Endothelial cell of umbilical vein (primary cell): ENCODE results near the gene CIAO1. TPM values are rescaled to one million over a fixed set of nuclear protein-coding genes. Genes with fewer than 3 reads are reported as not detected.

Source experiments
- BruUV-seq: library from RNA; stranded (reverse); fragments of 400-500 nt; replicated peaks from 2 replicates; lab custom pipeline; 2021; lab: Mats Ljungman, UMichigan
- CTCF ChIA-PET: fragments of 300-600, 350-600 bp; sonication (Branson Sonifier 250); formaldehyde crosslinking; loops from one replicate; lab custom pipeline; 2021; ENCODE audit warnings: antibody characterized with exemption, inconsistent platforms; lab: Charles Lee
- POLR2A ChIA-PET: fragments of 300-600, 350-600 bp; sonication (Branson Sonifier 250); formaldehyde crosslinking; loops from one replicate; lab custom pipeline; 2021; ENCODE audit warnings: antibody characterized with exemption, inconsistent platforms; lab: Charles Lee
- DNase-seq: peaks from one replicate; pipeline ENCODE4 v3.0.0-alpha.2; 2011; ENCODE audit warnings: low read depth, low spot score
- FAIRE-seq: peaks from 2 replicates; lab custom pipeline; 2011; peaks lifted over from hg19 to GRCh38; lab: Jason Lieb, UNC
- H2AFZ ChIP-seq: 2 replicates; pipeline ENCODE4 v1.6.0; 2012; ENCODE audit warnings: low read depth, low read length, control low read depth, inconsistent platforms
- H3K27ac ChIP-seq: 2 replicates; pipeline ENCODE4 v1.5.1; 2011; ENCODE audit warnings: low read depth, mild to moderate bottlenecking, control low read depth, low read length, moderate library complexity; ENCODE audit not compliant: insufficient read depth
- H3K27me3 ChIP-seq, 2 experiments: 2 replicates each; pipeline versions ENCODE4 v1.6.0 to v1.6.1; 2011; ENCODE audit warnings: low read length in 2 of 2, mixed read lengths in 1 of 2; ENCODE audit not compliant: control insufficient read depth in 2 of 2, insufficient read depth in 2 of 2
- H3K36me3 ChIP-seq, 2 experiments: 2 replicates in 1 of 2; 3 replicates in 1 of 2; pipeline ENCODE4 v1.5.1; 2011; ENCODE audit warnings: low read length in 2 of 2, mild to moderate bottlenecking in 1 of 2, moderate library complexity in 1 of 2; ENCODE audit not compliant: control insufficient read depth in 2 of 2, insufficient read depth in 2 of 2; ENCODE audit errors: extremely low read depth in 1 of 2
- H3K4me1 ChIP-seq: 3 replicates; pipeline ENCODE4 v1.5.1; 2011; ENCODE audit warnings: mild to moderate bottlenecking, low read length; ENCODE audit not compliant: control insufficient read depth, insufficient read depth; ENCODE audit errors: extremely low read depth
- H3K4me2 ChIP-seq: 2 replicates; pipeline ENCODE4 v1.6.1; 2011; ENCODE audit warnings: low read length, control low read depth, mixed read lengths; ENCODE audit not compliant: insufficient read depth
- H3K4me3 ChIP-seq, 3 experiments: fragments of 200-600 bp in 1 of 3; sonication (generic), shearing (Covaris generic) in 1 of 3; replicated peaks in 1 of 3; 2 replicates each; pipeline ENCODE4 v1.5.1; 2011 to 2016; ENCODE audit warnings: control low read depth in 3 of 3, low read length in 3 of 3, mild to moderate bottlenecking in 2 of 3, inconsistent platforms in 1 of 3, low read depth in 1 of 3, moderate library complexity in 1 of 3; ENCODE audit not compliant: insufficient read depth in 1 of 3
- H3K79me2 ChIP-seq: 2 replicates; pipeline ENCODE4 v1.6.0; 2012; ENCODE audit warnings: low read length, inconsistent platforms; ENCODE audit not compliant: control insufficient read depth, insufficient read depth
- H3K9ac ChIP-seq: replicated peaks from 2 replicates; pipeline ENCODE3; 2011; ENCODE audit warnings: low read length, control low read depth; ENCODE audit not compliant: insufficient read depth; ENCODE audit errors: extremely low read depth
- H3K9me1 ChIP-seq: replicated peaks from 3 replicates; pipeline ENCODE4 v1.6.0; 2011; ENCODE audit warnings: mild to moderate bottlenecking, low read length; ENCODE audit not compliant: control insufficient read depth, insufficient read depth; ENCODE audit errors: extremely low read depth
- H3K9me3 ChIP-seq: replicated peaks from 2 replicates; pipeline ENCODE4 v1.5.1; 2012; ENCODE audit warnings: low read length, inconsistent platforms; ENCODE audit not compliant: control insufficient read depth, insufficient read depth
- H4K20me1 ChIP-seq: replicated peaks from 2 replicates; pipeline ENCODE3; 2011; ENCODE audit warnings: mild to moderate bottlenecking, low read length; ENCODE audit not compliant: control insufficient read depth, insufficient read depth; ENCODE audit errors: extremely low read depth
- EZH2 ChIP-seq: IDR thresholded peaks from 2 replicates; pipeline ENCODE4 v1.6.1; 2012; ENCODE audit warnings: borderline replicate concordance, low read depth, mild to moderate bottlenecking, moderate library complexity, low read length, inconsistent platforms; ENCODE audit not compliant: severe bottlenecking
- FOS ChIP-seq: IDR thresholded peaks from 2 replicates; pipeline ENCODE4 v1.6.1; 2011; ENCODE audit warnings: mild to moderate bottlenecking, low read length, moderate library complexity, borderline replicate concordance; ENCODE audit not compliant: insufficient read depth
- GATA2 ChIP-seq: IDR thresholded peaks from 2 replicates; pipeline ENCODE4 v1.7.0; 2011; ENCODE audit warnings: low read depth, mild to moderate bottlenecking, moderate library complexity, mixed read lengths, low read length; ENCODE audit not compliant: insufficient read length, insufficient read depth
- JUN ChIP-seq: IDR thresholded peaks from 2 replicates; pipeline ENCODE4 v1.6.1; 2011; ENCODE audit warnings: borderline replicate concordance, low read depth; ENCODE audit not compliant: insufficient read length, insufficient read depth
- MYC ChIP-seq: IDR thresholded peaks from one replicate; pipeline ENCODE4 v1.6.1; 2011; ENCODE audit warnings: mild to moderate bottlenecking, low read depth, low read length
- POLR2A ChIP-seq: IDR thresholded peaks from 2 replicates; pipeline ENCODE4 v1.6.1; 2012; ENCODE audit warnings: low read depth, mild to moderate bottlenecking, control low read depth, low read length
- POLR2AphosphoS5 ChIP-seq: IDR thresholded peaks from 2 replicates; pipeline ENCODE4 v1.6.1; 2012; ENCODE audit warnings: low read depth, mild to moderate bottlenecking, control low read depth, low read length, moderate library complexity; ENCODE audit not compliant: insufficient read depth
- dilution Hi-C: fragments of 300-500 bp; cut with MboI; formaldehyde crosslinking; loops from one replicate; pipeline ENCODE4 v1.15.0; 2019; ENCODE audit warnings: low sequenced_read_pairs; ENCODE audit not compliant: extremely low pct_ligation_motif_present
- intact Hi-C: fragments of 100-400 bp; cut with micrococcal nuclease; formaldehyde crosslinking; loops from one replicate; pipeline ENCODE4 v1.10.0; 2022
- polyA plus RNA-seq, 4 experiments: library from polyadenylated mRNA; depleted of rRNA in 3 of 4; stranded (reverse) in 3 of 4; unstranded in 1 of 4; fragments of >200 nt; gene quantifications; 2 replicates each; pipeline versions ENCODE4 v1.2.1 to v1.2.3, GENCODE V29; 2011 to 2012; ENCODE audit warnings: missing spikeins in 1 of 4
- total RNA-seq: library from RNA; stranded (reverse); gene quantifications from 2 replicates; pipeline ENCODE4 v1.2.3, GENCODE V29; 2021
- TF ChIP-seq, protein P1 (sequence below), 2 donors: IDR thresholded peaks; 1 replicate in 1 of 2; 2 replicates in 1 of 2; pipeline ENCODE4 v1.5.1; 2011; ENCODE audit warnings: low read length in 2 of 2, mild to moderate bottlenecking in 2 of 2, moderate library complexity in 2 of 2, control low read depth in 1 of 2, inconsistent platforms in 1 of 2, low read depth in 1 of 2; ENCODE audit not compliant: insufficient read depth in 1 of 2; ENCODE audit errors: extremely low read depth in 1 of 2
- TF ChIP-seq, protein P2 (sequence below): IDR thresholded peaks from 2 replicates; pipeline ENCODE4 v1.6.1; 2011; ENCODE audit not compliant: insufficient read depth, insufficient read length

CIAO1 gene
- total and polyA plus RNA-seq, 2 donors (not counting 3 experiments of a cell fraction or from before 2014, with no cell fraction given) = 70.7 to 119 TPM

DNA sequence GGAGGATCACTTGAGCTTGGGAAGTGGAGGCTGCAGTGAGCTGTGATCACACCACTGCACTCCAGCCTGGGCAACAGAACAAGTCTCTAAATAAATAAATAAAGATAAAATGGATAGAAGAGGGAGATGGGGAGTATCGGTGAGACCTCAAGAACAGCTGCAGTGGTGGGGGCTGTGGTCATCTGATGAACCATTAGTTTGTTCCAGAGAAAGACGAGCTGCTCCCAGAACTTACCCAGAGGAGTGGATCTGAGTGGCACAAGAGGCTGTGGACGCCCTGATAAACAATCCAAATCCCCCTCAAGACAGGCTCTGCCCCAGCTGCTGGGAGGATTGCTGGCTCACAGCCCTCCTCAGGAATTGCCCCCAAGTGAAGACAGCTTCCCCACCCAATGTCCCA is 26.9 kb upstream of the CIAO1 start:
- DNase-seq = no peak
- H3K79me2 ChIP-seq = no peaks in the 10 kb centered on the region
- TF ChIP-seq POLR2AphosphoS5 (no peak), EZH2 (no peak), FOS (no peak), MYC (no peak), GATA2 (no peak), POLR2A (no peak), JUN (no peak)
- TF ChIP-seq, protein P1, sequence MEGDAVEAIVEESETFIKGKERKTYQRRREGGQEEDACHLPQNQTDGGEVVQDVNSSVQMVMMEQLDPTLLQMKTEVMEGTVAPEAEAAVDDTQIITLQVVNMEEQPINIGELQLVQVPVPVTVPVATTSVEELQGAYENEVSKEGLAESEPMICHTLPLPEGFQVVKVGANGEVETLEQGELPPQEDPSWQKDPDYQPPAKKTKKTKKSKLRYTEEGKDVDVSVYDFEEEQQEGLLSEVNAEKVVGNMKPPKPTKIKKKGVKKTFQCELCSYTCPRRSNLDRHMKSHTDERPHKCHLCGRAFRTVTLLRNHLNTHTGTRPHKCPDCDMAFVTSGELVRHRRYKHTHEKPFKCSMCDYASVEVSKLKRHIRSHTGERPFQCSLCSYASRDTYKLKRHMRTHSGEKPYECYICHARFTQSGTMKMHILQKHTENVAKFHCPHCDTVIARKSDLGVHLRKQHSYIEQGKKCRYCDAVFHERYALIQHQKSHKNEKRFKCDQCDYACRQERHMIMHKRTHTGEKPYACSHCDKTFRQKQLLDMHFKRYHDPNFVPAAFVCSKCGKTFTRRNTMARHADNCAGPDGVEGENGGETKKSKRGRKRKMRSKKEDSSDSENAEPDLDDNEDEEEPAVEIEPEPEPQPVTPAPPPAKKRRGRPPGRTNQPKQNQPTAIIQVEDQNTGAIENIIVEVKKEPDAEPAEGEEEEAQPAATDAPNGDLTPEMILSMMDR (IDR thresholded peaks at IDR 0.05; ENCODE audit: extremely low read depth in 1 of 2, insufficient read depth in 1 of 2, low read depth in 1 of 2, low read length in 2 of 2) = no peak
- TF ChIP-seq, protein P2, sequence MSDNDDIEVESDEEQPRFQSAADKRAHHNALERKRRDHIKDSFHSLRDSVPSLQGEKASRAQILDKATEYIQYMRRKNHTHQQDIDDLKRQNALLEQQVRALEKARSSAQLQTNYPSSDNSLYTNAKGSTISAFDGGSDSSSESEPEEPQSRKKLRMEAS = no peak
- H2AFZ ChIP-seq = no peak overlapping the region
- no peak for FAIRE-seq
- no peaks in the 10 kb centered on the region for H3K36me3 ChIP-seq
- no peak overlapping the region for H3K27ac ChIP-seq
- ChIA-PET POLR2A (no interaction called here), CTCF (interaction anchor here (0.9 to 1.2 kb wide), 2 partner anchors 13 to 122 kb away, joined by 3 read pairs; no protein-coding TSS in a partner anchor)
- dilution Hi-C loops (no loop called here), intact Hi-C loops (no loop called here)
- H3K27me3 ChIP-seq = no peaks in the 10 kb centered on the region
- H3K9me1 ChIP-seq = no peaks in the 10 kb centered on the region
- no TSS peak for BruUV-seq
- no peaks in the 10 kb centered on the region for H4K20me1 ChIP-seq
- H3K9ac ChIP-seq = no peak overlapping the region
- peaks cover 13% of the 10 kb centered on the region for H3K4me1 ChIP-seq
- no peak overlapping the region for H3K4me2 ChIP-seq
- no peaks in the 10 kb centered on the region for H3K9me3 ChIP-seq
- no peak overlapping the region for H3K4me3 ChIP-seq
